HG03439 (cell line): ENCODE data around the gene CAMP.
A peak's percentile ranks its signal among the peaks of the same experiment; 100 is the strongest.
"Not testable (repeated sequence)": the region's sequence is repeated elsewhere in the genome, so short reads cannot be mapped to it uniquely, and the experiment has no call there.

Source experiments
- ATAC-seq: cut with Tn5 transposase; IDR thresholded peaks from one replicate; pipeline ENCODE4 v1.9.1; 2021; ENCODE audit warnings: mild to moderate bottlenecking, moderate library complexity; ENCODE audit not compliant: unreplicated experiment

The CAMP gene

DNA sequence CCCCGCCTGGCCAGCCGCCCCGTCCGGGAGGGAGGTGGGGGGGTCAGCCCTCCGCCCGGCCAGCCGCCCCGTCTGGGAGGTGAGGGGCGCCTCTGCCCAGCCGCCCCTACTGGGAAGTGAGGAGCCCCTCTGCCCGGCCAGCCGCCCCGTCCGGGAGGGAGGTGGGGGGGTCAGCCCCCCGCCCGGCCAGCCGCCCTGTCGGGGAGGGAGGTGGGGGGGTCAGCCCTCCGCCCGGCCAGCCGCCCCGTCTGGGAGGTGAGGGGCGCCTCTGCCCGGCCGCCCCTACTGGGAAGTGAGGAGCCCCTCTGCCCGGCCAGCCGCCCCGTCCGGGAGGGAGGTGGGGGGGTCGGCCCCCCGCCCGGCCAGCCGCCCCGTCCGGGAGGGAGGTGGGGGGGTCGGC, 11.5 kb upstream of the CAMP start:
- not testable (repeated sequence) for ATAC-seq

DNA sequence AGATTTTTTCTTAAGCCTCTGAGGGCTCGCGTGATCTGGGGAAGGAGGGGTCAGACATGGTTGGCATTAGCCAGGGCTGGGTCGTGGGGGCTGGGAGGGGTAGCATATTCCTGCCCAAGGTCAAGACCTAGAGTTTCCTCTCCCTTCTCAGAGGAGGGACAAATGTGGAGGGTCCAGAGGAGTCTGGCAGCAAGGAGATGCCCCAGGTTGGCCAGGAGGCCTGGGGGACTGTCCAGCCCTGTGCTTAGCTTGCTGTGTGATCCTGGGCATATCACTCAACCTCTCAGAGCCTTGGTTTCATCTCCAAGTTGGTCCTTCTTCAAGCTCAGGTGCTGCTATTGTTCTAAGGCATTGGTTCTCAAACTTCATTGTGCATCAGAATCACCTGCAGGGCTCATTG, 9.1 kb upstream of the CAMP start:
- no peak for ATAC-seq

- ATAC-seq = no peak
Observed at GRCh38 chr3:48215019-48215418, 8.3 kb upstream of the CAMP start.

DNA sequence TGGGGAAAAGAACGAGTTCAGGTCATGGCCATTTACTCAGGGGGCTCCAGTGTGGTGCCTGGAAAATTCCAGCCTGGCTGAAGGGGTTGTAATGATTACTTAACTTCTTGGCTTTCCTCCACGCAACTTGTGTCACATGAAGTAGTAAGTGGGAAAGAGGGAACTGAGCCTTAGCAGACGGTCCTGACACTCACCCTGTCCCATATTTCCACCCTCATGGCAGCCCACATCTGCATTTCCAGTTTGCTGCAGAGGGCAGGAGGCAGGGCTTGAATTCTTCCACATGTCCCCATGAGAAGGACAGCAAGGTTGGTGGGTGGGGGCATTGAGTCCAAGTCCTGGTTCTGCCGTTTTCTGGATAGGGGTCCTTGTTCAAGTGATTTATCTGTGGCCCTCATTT, 7.8 kb upstream of the CAMP start:
- no peak for ATAC-seq

DNA sequence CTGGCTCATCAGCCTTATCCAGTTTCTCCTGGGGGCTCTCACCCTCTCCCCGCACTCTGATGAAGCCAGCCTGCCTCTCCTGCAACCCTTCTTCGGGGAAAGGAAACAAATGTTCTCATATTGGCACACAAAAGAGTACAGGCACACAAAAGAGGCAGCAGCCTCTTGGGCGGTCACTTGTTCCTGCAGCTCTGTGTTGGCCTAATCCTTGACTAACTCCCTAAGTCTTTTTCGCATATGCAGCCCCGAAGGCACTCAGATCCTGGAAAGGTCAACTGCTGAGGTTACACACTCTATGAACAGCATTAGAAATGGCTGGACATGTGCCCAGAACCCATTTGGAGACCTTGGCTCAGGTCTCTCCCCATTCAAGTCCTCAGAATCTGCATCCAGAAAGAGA, 7.4 kb upstream of the CAMP start:
- no peak for ATAC-seq

DNA sequence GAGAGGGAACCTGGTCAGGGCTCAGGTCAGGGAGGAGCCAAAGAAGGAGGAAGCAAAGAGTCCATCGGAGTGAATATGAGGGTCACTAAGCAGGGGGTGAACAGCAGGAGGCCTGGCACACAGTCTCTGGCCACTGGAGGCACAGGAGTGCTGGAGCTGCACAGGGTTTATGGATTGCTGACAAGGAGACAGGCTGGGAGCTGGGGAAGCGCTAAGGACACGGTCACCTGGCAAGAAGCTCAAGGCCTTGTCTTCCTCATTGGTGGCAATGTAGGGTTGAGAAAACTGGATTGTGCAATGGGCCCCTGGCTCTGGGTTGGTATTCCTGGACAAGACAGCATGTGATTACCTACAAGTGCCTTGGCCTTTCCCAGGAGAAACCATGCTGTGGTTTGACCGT, 5.8 kb upstream of the CAMP start:
- no peak for ATAC-seq

- no peak for ATAC-seq
Observed at GRCh38 chr3:48218537-48218936, 4.8 kb upstream of the CAMP start.

DNA sequence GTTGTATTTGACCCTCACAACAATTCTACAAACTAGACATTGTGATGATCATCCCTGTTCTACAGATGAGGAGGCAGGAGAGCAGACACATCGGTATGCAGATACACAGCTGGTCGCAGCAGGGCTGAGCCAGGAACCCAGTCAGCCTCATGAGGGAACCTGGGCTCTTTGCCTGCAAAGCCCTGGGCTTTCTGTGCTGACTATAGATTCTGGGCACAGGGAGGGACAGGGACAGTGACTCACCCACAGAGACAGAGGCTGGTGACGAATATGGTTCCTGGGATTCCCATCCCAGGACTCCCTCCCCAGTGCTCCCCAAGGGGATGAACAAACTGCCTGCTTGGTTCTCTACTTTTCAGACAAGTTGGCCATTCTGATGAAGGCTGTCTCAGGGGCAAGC, 3.8 kb upstream of the CAMP start:
- no peak for ATAC-seq

DNA sequence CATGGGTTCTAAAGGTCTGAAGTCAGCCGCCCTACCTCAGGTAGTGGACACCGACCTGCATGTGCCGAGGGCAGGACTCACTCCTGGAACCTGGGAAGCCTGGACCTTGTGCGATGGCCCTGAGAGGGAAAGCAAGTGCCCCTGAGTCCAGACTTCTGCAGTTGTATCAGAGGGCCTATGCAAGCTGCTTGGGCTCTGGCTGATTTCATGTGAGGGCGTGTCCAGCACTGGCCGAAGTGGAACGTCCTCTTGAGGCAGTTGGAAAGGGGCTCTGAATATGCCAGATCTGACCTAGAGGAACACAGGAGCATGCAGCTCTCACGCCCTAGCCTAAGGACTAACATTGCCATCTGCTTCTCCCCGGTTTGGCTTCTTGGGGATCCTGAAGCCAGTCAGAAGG, 2.5 kb upstream of the CAMP start:
- ATAC-seq = no peak

DNA sequence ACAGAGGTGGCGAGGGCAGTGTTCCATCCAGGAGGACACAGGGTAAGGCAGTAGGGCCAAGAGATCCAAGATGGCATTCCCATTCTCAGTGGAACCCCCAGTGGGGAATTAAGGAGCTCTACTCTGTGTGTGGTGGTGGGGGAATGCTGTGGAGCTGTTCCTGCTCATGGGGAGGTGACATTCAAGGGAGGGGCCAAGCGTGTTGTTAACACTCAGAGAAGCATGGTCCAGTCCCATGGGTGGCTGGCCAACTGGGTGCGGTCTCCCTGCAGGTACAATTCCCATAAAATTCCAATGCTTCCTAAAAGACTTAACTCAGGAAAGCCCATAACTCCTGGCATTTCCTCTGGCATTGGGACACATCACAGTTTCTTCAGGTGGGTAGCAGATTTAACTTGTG, 2.3 kb downstream of the CAMP start:
- no peak for ATAC-seq

DNA sequence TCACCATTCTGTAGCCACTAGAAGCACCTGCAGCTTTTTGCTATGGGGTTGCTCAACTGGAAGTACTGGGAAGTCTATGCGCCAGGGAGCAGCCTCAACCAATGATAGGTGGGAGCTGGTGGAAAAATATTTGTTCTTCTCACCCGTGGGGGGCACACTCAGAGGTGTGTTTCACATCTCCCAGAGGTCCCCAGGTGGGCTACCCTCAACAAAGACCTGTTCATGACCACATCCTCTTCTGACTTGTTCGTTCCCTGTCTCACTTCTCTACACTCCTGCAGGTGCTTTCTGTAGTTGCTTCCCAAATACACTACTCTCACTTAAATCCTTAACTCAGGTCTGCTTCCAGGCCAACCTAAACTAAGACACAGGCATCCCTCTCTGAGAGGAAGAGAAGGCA, 3.6 kb downstream of the CAMP start:
- ATAC-seq = no peak

GRCh38 chr3:48232232-48232631, 8.9 kb downstream of the CAMP start:
- no peak for ATAC-seq

DNA sequence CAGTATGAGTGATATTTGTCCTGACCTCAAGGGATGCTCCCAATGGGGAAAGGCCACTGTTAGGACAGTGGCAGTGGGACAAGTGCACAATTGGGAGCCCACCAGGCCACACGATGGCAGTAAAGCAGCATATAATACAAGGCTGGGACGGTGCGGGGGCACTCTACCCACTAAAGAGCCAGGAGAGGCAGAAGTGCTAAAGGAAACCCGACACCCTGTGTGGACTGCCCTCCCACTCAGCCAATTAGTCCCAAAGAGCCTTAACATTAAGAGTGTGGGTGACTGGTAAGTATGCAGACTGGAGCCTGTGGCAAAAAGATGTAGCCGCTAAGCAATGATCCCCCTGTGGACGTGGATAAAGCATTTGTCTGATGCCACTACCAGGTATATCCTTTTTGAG, 9.4 kb downstream of the CAMP start:
- ATAC-seq = peak; percentile 74

DNA sequence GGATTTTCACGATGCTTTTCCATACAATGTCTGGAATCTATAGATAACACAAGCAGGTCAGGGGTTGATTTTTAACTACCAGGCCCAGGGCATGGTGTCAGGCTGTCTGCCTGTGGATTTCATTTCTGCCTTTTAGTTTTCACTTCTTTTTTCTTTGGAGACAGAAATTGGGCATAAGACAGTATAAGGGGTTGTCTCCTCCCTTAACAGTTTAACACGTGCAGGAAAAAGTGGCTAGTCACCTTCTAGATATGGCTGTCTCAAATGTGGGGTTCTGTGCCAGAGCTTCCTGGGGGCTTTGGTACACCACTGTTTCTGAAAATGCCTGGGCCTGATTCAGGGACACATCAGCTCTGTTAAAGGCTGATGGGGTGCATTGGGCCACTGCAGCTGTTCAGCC, 10.2 kb downstream of the CAMP start:
- ATAC-seq = no peak

GRCh38 chr3:48236531-48236930, 13.2 kb downstream of the CAMP start:
- no peak for ATAC-seq

GRCh38 chr3:48238531-48239085, 15.3 kb downstream of the CAMP start:
- no peak for ATAC-seq

- ATAC-seq = no peak
Observed at GRCh38 chr3:48240000-48240963, 17.0 kb downstream of the CAMP start.

DNA sequence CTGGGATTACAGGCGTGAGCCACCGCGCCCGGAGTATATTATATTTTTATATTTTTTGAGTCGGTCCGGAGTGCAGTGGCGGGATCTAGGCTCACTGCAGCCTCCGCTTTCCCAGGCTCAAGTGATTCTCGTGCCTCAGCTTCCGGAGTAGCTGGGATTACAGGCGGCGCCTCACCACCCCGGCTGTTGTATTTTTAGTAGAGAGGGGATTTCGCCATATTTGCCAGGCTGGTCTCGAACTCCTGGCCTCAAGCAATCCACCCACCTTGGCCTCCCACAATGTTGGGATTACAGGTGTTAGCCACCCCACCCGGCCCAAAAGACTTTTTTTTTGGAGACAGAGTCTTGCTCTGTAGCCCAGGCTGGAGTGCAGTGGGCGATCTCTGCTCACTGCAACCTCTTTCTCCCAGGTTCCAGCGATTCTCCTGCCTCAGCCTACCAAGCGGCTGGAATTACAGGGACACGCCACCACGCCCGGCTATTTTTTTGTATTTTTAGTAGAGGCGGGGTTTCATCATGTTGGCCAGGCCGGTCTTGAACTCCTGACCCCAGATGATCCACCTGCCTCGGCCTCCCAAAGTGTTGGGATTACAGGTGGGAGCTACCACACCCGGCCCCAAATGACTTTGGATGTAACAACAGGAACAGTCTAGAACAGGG, 18.6 kb downstream of the CAMP start:
- ATAC-seq = no peak

- ATAC-seq = no peak
Observed at GRCh38 chr3:48243886-48244285, 20.6 kb downstream of the CAMP start.

GRCh38 chr3:48244461-48244860, 21.2 kb downstream of the CAMP start:
- no peak for ATAC-seq

DNA sequence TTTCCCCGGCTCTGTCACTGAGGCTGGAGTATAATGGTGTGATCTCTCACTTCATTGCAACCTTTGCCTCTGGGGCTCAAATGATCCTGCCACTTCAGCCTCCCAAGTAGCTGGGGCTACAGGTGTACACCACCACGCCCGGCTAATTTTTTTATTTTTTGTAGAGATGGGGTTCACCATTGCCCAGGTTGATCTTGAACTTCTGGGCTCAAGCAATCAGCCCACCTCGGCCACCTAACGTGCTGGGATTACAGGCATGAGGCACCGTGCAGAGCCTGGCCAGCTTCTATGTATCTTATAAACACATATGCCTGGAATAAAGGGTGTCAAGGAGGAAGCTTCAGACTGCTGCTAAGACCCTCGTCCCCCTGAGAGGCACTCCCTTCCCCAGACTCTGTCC, 21.8 kb downstream of the CAMP start:
- ATAC-seq = no peak

GRCh38 chr3:48247401-48247811, 24.1 kb downstream of the CAMP start:
- ATAC-seq = no peak
